Fibroblast of mammary gland (primary cell): ENCODE measurements around the gene CABP4.

ENCODE experiments used
- DNase-seq: peaks from one replicate; pipeline ENCODE4 v3.0.0-alpha.2; 2010; ENCODE audit warnings: low read depth
- H3K4me3 ChIP-seq: 2 replicates; pipeline ENCODE4 v1.5.1; 2011; ENCODE audit warnings: low read depth, mild to moderate bottlenecking, low read length, moderate library complexity; ENCODE audit not compliant: control insufficient read depth
- TF ChIP-seq, protein P1 (sequence below): conservative IDR thresholded peaks from 2 replicates; pipeline ENCODE4 v1.5.1; 2011; ENCODE audit warnings: low read depth, low read length, inconsistent platforms; ENCODE audit not compliant: control insufficient read depth, insufficient read depth

The CABP4 gene

DNA sequence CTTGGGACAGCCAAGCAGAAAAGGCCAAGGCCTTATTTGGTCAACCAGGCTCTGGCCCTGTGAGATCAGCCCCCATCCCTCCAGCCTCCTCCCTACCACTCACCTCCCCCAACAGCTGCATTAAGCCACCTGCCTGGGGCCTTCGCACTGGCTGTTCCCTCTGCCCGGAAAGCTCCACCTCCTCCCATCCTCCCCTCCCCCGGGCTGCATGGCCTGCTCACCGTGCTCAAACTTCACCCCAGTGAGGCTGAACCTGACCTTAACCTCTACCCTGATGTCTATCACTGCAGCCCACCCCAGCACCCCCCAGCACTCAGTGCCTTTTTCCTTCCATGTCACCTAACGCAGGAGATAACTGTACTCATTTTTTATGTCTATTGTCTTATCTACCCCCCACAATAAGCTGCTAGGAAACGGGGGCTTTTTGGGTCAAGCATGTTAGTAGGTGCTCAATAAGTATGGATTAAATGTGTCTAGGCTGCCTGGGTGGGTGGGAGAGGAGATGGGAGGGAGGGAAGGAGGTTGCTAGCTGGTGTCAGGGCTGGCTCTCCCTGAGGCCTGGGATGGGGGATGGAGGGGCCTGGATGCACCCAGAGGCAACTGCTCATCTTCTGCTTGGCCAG lies 18.6 kb upstream of the CABP4 start:
- no peak for DNase-seq
- no peak overlapping the region for H3K4me3 ChIP-seq
- TF ChIP-seq, protein P1, sequence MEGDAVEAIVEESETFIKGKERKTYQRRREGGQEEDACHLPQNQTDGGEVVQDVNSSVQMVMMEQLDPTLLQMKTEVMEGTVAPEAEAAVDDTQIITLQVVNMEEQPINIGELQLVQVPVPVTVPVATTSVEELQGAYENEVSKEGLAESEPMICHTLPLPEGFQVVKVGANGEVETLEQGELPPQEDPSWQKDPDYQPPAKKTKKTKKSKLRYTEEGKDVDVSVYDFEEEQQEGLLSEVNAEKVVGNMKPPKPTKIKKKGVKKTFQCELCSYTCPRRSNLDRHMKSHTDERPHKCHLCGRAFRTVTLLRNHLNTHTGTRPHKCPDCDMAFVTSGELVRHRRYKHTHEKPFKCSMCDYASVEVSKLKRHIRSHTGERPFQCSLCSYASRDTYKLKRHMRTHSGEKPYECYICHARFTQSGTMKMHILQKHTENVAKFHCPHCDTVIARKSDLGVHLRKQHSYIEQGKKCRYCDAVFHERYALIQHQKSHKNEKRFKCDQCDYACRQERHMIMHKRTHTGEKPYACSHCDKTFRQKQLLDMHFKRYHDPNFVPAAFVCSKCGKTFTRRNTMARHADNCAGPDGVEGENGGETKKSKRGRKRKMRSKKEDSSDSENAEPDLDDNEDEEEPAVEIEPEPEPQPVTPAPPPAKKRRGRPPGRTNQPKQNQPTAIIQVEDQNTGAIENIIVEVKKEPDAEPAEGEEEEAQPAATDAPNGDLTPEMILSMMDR: no peak

DNA sequence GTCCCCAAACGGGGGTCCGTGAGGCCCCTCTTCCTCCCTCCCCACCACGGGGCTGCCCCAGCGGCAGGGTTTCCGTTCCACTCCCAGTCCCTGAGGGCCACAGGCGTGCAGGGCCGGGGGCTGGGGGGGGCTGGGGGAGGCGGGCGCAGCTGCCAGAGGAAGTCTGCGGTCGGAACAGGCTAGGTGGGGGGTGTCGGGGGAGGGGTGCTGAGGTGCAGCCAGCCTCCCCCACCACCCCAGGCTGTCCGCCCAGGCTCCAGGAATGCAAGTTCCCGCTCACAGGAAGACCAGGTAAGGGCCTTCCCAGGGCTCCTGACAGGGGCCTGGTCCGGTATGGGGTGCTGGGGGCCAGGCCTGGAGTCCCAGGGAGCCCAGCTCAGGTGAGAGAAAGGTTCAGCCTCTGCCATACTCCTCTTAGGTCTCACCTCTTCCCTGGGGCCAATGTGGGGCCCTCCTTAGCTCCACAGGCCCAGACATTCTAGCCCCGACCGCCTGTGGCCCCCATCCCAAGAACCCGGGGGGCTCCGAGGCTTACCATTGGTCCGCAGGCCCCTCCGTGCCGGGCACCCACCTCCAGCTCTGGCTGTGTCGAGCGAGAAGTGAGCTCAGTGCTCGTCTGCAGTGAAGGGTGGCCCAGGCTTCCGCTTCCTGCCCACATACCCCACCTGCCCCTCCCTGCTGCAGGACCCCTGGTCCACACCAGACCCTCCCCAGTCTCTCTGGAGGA lies 17.9 kb upstream of the CABP4 start, which contains the start of gene PTPRCAP:
Gene PTPRCAP (minus strand): TSS at position 601 of the 727 bp plus-strand sequence. CDS start 63 bp downstream, at position 538.
- H3K4me3 ChIP-seq: no peak within 1 kb of the TSS
- DNase-seq: no peak

DNA sequence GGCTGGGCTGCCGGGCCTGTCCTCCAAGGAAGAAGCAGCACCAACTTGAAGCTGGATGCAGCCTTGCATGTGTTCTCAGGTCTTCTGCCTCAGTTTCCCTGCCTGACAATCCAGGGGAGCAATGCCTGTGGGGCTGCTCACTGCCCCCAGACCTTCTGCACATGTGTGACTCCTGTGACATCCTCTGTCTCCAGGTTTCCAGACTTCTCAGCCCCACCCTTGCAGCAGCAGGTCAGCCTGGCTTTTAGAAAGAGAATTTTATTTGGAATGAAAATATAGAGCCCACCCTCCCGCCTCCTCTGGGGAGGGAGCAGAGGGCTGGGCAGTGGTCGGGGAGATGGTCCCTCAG lies 17.4 kb upstream of the CABP4 start:
- DNase-seq: no peak
- TF ChIP-seq, protein P1: no peak
- H3K4me3 ChIP-seq: no peak overlapping the region

More for the DNA sequence above, 17.9 kb upstream of the CABP4 start, which contains the start of gene PTPRCAP:
- TF ChIP-seq, protein P1: no peak

DNA sequence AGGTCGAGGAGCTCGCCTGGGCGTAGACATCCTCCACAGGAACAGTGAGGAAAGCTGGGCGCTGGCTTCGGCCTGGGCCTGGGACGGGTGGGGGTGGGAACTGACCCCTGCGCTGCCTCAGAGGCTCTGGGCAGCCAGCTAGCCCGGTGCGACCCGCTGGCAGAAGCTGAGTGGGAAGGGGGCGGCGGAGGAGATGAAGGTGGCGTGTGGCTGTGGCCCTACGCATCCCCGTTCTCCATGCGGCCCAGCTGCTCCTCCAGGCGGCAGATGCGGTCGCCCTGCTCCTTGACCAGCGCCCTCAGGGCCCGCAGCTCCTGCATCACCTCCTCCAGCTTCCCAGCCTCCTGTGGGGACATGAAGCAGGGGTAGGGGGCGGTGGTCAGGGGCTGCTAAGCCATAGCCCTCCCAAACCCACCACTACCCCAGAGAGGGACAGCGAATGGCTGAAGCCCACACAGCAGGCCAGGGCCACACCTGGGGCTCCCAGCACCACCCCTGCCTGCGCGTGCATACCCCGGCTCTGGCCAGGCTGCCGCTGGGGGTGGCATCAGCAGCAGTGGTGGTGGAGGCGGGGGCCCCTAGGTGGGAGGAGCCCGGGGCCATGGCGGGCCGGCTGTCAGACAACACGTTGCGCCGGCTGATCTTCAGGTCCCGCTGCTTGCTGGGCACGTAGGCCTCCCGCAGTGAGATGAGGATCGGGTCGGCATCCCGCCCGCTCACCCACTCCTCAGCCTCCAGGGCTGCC lies 16.8 kb upstream of the CABP4 start:
- H3K4me3 ChIP-seq: no peak overlapping the region
- TF ChIP-seq, protein P1: no peak
- no peak for DNase-seq

DNA sequence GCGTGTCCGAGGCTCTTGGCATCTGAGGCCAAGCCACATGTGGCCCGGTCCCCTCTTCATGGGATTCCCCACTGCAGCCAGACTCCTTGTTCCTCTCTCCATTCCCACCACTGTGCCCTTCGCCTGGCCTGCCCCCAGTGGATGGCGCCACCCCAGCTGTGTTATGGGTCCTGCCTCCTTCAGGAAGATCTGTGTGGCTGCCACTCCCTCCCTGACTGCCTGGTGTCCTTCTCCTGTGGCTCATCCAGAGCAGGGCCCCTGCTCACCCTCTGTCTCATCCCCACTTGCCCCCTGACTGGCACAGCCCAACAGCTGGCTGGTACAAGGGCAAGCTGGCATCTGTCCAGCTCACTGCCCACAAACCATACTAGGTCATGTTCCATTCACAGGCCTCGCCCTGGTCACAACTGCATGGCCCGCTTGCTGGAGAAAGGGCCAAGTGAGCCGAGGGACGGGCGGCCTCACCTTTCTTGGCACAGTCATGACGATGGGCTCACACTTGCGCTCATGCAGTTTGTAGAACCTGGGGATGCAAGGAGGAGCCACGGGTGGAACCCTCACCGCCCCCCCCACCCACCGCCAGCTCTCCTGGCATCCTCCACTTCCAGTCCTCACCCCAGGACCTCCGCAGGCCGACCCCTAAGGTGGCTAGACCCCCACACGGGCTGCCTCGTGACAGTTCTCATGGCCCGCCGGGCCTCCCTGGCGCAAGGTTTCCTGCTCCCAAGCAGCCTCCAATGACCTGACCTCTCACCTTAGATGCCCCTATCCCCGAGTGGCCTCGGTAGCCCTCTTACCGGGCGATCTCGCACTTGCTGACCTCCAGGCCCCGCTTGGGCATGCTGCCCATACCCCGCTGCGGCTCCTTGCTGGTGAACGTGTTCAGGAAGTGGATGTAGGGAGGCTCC lies 15.6 kb upstream of the CABP4 start:
- TF ChIP-seq, protein P1: no peak
- DNase-seq: no peak
- H3K4me3 ChIP-seq: no peak overlapping the region

GRCh38 chr11:67440229-67441097 lies 14.7 kb upstream of the CABP4 start:
- TF ChIP-seq, protein P1: no peak
- H3K4me3 ChIP-seq: no peak overlapping the region
- DNase-seq: no peak
